CD4-positive, alpha-beta memory T cell (primary cell): Measurements from ENCODE around the gene C10orf90. TPM values are rescaled to one million over a fixed set of nuclear protein-coding genes. Genes with fewer than 3 reads are reported as not detected.

Experiments
- CTCF ChIA-PET: fragments of 350-600 bp; sonication (Branson Sonifier 250); formaldehyde crosslinking; loops from one replicate; lab custom pipeline; 2021; ENCODE audit warnings: inconsistent platforms; ENCODE audit not compliant: partially characterized antibody; lab: Charles Lee
- POLR2A ChIA-PET: fragments of 350-600 bp; sonication (Branson Sonifier 250); formaldehyde crosslinking; loops from one replicate; lab custom pipeline; 2021; ENCODE audit not compliant: partially characterized antibody; lab: Charles Lee
- DNase-seq, 5 donors: peaks; one replicate each; pipeline versions ENCODE4 v3.0.0 to v3.0.0-alpha.2; 2020 to 2022; ENCODE audit warnings: mixed read lengths in 1 of 5
- H3K27ac ChIP-seq: one replicate; pipeline ENCODE4 v1.7.0; 2013; ENCODE audit warnings: low read depth, low read length
- H3K27me3 ChIP-seq: 2 replicates; pipeline ENCODE4 v1.7.0; 2013; ENCODE audit warnings: mild to moderate bottlenecking, low read length, moderate library complexity; ENCODE audit not compliant: insufficient read depth
- H3K36me3 ChIP-seq: 2 replicates; pipeline ENCODE4 v1.7.0; 2013; ENCODE audit warnings: mild to moderate bottlenecking, low read length, moderate library complexity; ENCODE audit not compliant: insufficient read depth
- H3K4me1 ChIP-seq: 2 replicates; pipeline ENCODE4 v1.7.0; 2013; ENCODE audit warnings: mild to moderate bottlenecking, low read length, moderate library complexity; ENCODE audit not compliant: insufficient read depth
- H3K4me3 ChIP-seq, 2 donors: one replicate each; pipeline ENCODE4 v1.7.0; 2013; ENCODE audit warnings: low read length in 2 of 2, mild to moderate bottlenecking in 1 of 2
- H3K9me3 ChIP-seq, 2 donors: one replicate each; pipeline ENCODE4 v1.7.0; 2013; ENCODE audit warnings: low read length in 2 of 2, control low read depth in 1 of 2; ENCODE audit not compliant: control insufficient read depth in 1 of 2
- H3K27ac Mint-ChIP-seq, 7 donors: one replicate each; pipeline ENCODE4 v1.8.0; 2020 to 2021; ENCODE audit warnings: mixed read lengths in 7 of 7, mild to moderate bottlenecking in 6 of 7, inconsistent platforms in 3 of 7, moderate library complexity in 3 of 7
- H3K27me3 Mint-ChIP-seq, 2 donors: one replicate each; pipeline ENCODE4 v1.8.0; 2020 to 2021; ENCODE audit warnings: mixed read lengths in 2 of 2
- H3K36me3 Mint-ChIP-seq, 2 donors: one replicate each; pipeline ENCODE4 v1.8.0; 2020 to 2021; ENCODE audit warnings: mixed read lengths in 2 of 2, inconsistent platforms in 1 of 2, mild to moderate bottlenecking in 1 of 2
- H3K4me1 Mint-ChIP-seq, 4 donors: one replicate each; pipeline ENCODE4 v1.8.0; 2020 to 2021; ENCODE audit warnings: mixed read lengths in 4 of 4, mild to moderate bottlenecking in 1 of 4
- H3K4me3 Mint-ChIP-seq, 8 donors: one replicate each; pipeline ENCODE4 v1.8.0; 2020 to 2021; ENCODE audit warnings: mixed read lengths in 8 of 8, mild to moderate bottlenecking in 7 of 8, moderate library complexity in 6 of 8, inconsistent platforms in 3 of 8
- H3K9me3 Mint-ChIP-seq, 8 donors: one replicate each; pipeline ENCODE4 v1.8.0; 2020 to 2021; ENCODE audit warnings: mixed read lengths in 8 of 8, mild to moderate bottlenecking in 5 of 8, inconsistent platforms in 3 of 8, moderate library complexity in 1 of 8
- intact Hi-C: fragments of 100-400 bp; cut with micrococcal nuclease; formaldehyde crosslinking; loops from one replicate; pipeline ENCODE4 v1.15.1; 2023
- polyA plus RNA-seq, 2 donors: library from polyadenylated mRNA; unstranded; fragments of 300-500 nt; fragmentation: Illumina TruSeq; gene quantifications; one replicate each; pipeline ENCODE4 v1.2.3, GENCODE V29; 2021
- total RNA-seq, 2 experiments: library from RNA; stranded (reverse); gene quantifications; one replicate each; pipeline ENCODE4 v1.2.3, GENCODE V29; 2021

C10orf90 gene
- total and polyA plus RNA-seq, 4 experiments from 2014 or later = not detected

DNA sequence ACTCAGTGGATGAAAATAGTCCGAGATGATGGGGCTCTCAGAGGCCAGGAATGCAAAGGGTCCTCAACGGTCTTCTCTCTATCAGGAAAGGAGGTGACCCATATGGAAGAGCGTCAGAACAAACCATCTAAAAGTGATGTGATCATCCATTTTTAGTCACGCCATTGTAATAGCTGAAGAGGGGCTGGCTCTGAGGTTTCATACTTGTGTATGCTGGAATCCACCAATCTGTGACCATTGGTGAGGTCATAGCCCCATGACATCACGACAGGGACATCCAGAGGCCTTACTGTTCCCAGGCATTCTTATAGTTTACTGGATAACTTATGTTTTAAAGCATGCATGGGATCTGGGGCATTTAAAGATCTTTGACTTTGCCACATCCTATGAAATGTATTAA is 83.6 kb downstream of the C10orf90 start:
- Histone ChIP-seq H3K36me3 (no peaks in the 10 kb centered on the region), H3K9me3 (no peaks in the 10 kb centered on the region), H3K27ac (no peak overlapping the region), H3K4me3 (no peak overlapping the region), H3K4me1 (no peaks in the 10 kb centered on the region), H3K27me3 (no peaks in the 10 kb centered on the region)
- peaks cover 0 to 5% of the 10 kb centered on the region in 2 donors for H3K27me3 Mint-ChIP-seq
- H3K36me3 Mint-ChIP-seq = no peaks in the 10 kb centered on the region
- peaks cover 0 to 3% (median under 1%) of the 10 kb centered on the region in 8 donors for H3K9me3 Mint-ChIP-seq
- POLR2A ChIA-PET = no interaction called here
- no peak overlapping the region for H3K27ac Mint-ChIP-seq
- CTCF ChIA-PET = no interaction called here
- no peak overlapping the region for H3K4me3 Mint-ChIP-seq
- DNase-seq = no peak
- intact Hi-C loops = no loop called here
- no peaks in the 10 kb centered on the region for H3K4me1 Mint-ChIP-seq

DNA sequence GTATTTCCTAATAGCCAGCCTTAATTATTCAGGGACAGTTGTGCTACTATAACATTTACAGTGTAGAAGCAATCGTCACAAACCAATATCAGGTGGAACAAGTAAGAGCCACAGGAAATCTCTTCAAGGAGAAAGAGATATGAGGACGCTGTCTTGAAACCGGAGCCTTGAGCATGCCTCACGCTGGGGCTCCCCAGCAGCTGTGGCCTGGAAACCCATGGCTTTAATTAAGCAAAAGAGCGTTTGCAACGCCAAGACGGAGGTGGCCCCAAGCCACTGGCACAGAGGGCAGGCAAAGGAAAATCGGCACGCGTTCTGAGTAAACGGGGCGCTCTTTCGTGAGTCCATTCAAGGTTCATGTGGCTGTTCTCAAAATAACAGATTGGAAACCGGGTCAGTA is 84.4 kb downstream of the C10orf90 start:
- Histone ChIP-seq H3K4me3 (no peak overlapping the region), H3K27me3 (no peaks in the 10 kb centered on the region)
- intact Hi-C loops = no loop called here

GRCh38 chr10:126585249-126586017 is 85.1 kb downstream of the C10orf90 start:
- H3K4me1 ChIP-seq = no peaks in the 10 kb centered on the region
- no peak overlapping the region for H3K27ac Mint-ChIP-seq
- no peak for DNase-seq

More for the DNA sequence above, 84.4 kb downstream of the C10orf90 start:
- Mint-ChIP-seq H3K36me3 (no peaks in the 10 kb centered on the region), H3K9me3 (peaks cover 0 to 3% (median under 1%) of the 10 kb centered on the region in 8 donors), H3K27me3 (peaks cover 0 to 5% of the 10 kb centered on the region in 2 donors), H3K27ac (no peak overlapping the region), H3K4me1 (no peaks in the 10 kb centered on the region), H3K4me3 (no peak overlapping the region)
- ChIA-PET POLR2A (no interaction called here), CTCF (no interaction called here)
- no peak for DNase-seq
- Histone ChIP-seq H3K27ac (no peak overlapping the region), H3K36me3 (no peaks in the 10 kb centered on the region), H3K9me3 (no peaks in the 10 kb centered on the region), H3K4me1 (no peaks in the 10 kb centered on the region)

DNA sequence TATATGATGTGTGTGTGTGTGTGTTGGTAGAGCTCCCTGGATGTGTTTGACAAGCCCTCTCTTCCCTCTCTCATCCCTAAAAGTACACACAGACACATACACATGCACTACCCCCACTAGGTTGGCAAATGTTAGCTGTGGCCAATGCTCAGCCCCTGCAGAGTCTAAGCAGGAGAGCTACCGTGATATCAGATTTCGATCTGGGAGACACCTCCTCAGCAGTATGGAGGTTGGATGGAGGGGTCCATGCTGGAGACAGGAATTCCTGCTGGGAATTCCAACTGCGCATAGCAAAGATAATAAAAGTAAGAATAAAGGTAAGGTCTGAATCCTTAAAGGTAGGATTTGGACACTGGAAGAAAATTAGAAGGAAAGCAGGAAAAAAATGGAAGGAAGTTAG is 85.7 kb downstream of the C10orf90 start:
- no peaks in the 10 kb centered on the region for H3K4me1 Mint-ChIP-seq
- peaks cover 0 to 5% of the 10 kb centered on the region in 2 donors for H3K27me3 Mint-ChIP-seq
- no peak overlapping the region for H3K27ac Mint-ChIP-seq
- Histone ChIP-seq H3K27ac (no peak overlapping the region), H3K9me3 (no peaks in the 10 kb centered on the region), H3K36me3 (no peaks in the 10 kb centered on the region), H3K4me3 (no peak overlapping the region), H3K4me1 (no peaks in the 10 kb centered on the region), H3K27me3 (no peaks in the 10 kb centered on the region)
- peaks cover 0 to 6% (median under 1%) of the 10 kb centered on the region in 8 donors for H3K9me3 Mint-ChIP-seq
- intact Hi-C loops = no loop called here
- ChIA-PET CTCF (no interaction called here), POLR2A (no interaction called here)
- H3K4me3 Mint-ChIP-seq = no peak overlapping the region
- no peak for DNase-seq
- H3K36me3 Mint-ChIP-seq = no peaks in the 10 kb centered on the region

More at GRCh38 chr10:126585249-126586017, 85.1 kb downstream of the C10orf90 start:
- Histone ChIP-seq H3K27ac (no peak overlapping the region), H3K4me3 (no peak overlapping the region), H3K36me3 (no peaks in the 10 kb centered on the region), H3K27me3 (no peaks in the 10 kb centered on the region), H3K9me3 (no peaks in the 10 kb centered on the region)
- Mint-ChIP-seq H3K27me3 (peaks cover 0 to 5% of the 10 kb centered on the region in 2 donors), H3K4me1 (no peaks in the 10 kb centered on the region), H3K4me3 (no peak overlapping the region), H3K36me3 (no peaks in the 10 kb centered on the region), H3K9me3 (peaks cover 0 to 6% (median under 1%) of the 10 kb centered on the region in 8 donors)
- POLR2A ChIA-PET = no interaction called here
- intact Hi-C loops = no loop called here
- CTCF ChIA-PET = no interaction called here

GRCh38 chr10:126583552-126584200 is 86.8 kb downstream of the C10orf90 start:
- Histone ChIP-seq H3K9me3 (no peaks in the 10 kb centered on the region), H3K27me3 (no peaks in the 10 kb centered on the region), H3K36me3 (no peaks in the 10 kb centered on the region), H3K27ac (no peak overlapping the region), H3K4me3 (no peak overlapping the region), H3K4me1 (no peaks in the 10 kb centered on the region)
- ChIA-PET CTCF (no interaction called here), POLR2A (no interaction called here)
- no peak overlapping the region for H3K27ac Mint-ChIP-seq
- no peak overlapping the region for H3K4me3 Mint-ChIP-seq
- no peak for DNase-seq
- no peaks in the 10 kb centered on the region for H3K36me3 Mint-ChIP-seq
- H3K27me3 Mint-ChIP-seq = peaks cover 0 to 5% of the 10 kb centered on the region in 2 donors
- no peaks in the 10 kb centered on the region for H3K4me1 Mint-ChIP-seq
- intact Hi-C loops = no loop called here
- peaks cover 0 to 6% (median 0%) of the 10 kb centered on the region in 8 donors for H3K9me3 Mint-ChIP-seq

DNA sequence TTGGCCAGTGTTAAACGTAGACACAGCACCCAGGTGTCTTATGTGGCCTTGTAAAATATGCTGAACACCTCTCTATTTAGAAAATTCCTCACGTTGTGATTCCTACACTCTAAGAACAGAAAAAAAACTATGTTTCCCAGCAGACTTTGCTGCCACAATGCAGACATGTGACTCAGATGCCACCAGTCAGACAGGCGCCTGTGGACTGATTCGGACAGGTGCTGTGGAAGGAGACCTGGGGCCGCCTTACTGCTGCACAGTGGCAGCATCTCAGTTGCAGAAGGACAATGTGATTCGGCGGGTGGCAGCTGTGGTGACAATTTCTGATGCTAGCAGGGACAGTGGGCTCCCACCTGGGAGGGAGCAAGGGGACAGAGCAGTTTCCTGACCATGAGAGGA is 88.8 kb downstream of the C10orf90 start:
- Histone ChIP-seq H3K36me3 (no peaks in the 10 kb centered on the region), H3K27me3 (no peaks in the 10 kb centered on the region), H3K4me3 (no peak overlapping the region), H3K4me1 (no peaks in the 10 kb centered on the region), H3K9me3 (no peaks in the 10 kb centered on the region), H3K27ac (no peak overlapping the region)
- H3K27me3 Mint-ChIP-seq = peaks cover 0 to 5% of the 10 kb centered on the region in 2 donors
- ChIA-PET CTCF (no interaction called here), POLR2A (no interaction called here)
- no peak for DNase-seq
- intact Hi-C loops = no loop called here
- no peaks in the 10 kb centered on the region for H3K4me1 Mint-ChIP-seq
- H3K4me3 Mint-ChIP-seq = no peak overlapping the region
- no peak overlapping the region for H3K27ac Mint-ChIP-seq
- H3K36me3 Mint-ChIP-seq = no peaks in the 10 kb centered on the region
- H3K9me3 Mint-ChIP-seq = peaks cover 0 to 8% (median under 1%) of the 10 kb centered on the region in 8 donors

GRCh38 chr10:126580873-126581647 is 89.4 kb downstream of the C10orf90 start:
- intact Hi-C loops = no loop called here
- H3K4me3 Mint-ChIP-seq = no peak overlapping the region
- Histone ChIP-seq H3K4me1 (no peaks in the 10 kb centered on the region), H3K27me3 (no peaks in the 10 kb centered on the region), H3K27ac (no peak overlapping the region), H3K4me3 (no peak overlapping the region), H3K36me3 (no peaks in the 10 kb centered on the region), H3K9me3 (no peaks in the 10 kb centered on the region)
- POLR2A ChIA-PET = no interaction called here
- H3K27ac Mint-ChIP-seq = no peak overlapping the region
- peaks cover 0 to 8% (median under 1%) of the 10 kb centered on the region in 8 donors for H3K9me3 Mint-ChIP-seq
- CTCF ChIA-PET = no interaction called here
- no peaks in the 10 kb centered on the region for H3K4me1 Mint-ChIP-seq
- no peak for DNase-seq
- peaks cover 0 to 5% of the 10 kb centered on the region in 2 donors for H3K27me3 Mint-ChIP-seq
- H3K36me3 Mint-ChIP-seq = no peaks in the 10 kb centered on the region
